ENCODE results near the gene VAMP3.

VAMP3 gene

DNA sequence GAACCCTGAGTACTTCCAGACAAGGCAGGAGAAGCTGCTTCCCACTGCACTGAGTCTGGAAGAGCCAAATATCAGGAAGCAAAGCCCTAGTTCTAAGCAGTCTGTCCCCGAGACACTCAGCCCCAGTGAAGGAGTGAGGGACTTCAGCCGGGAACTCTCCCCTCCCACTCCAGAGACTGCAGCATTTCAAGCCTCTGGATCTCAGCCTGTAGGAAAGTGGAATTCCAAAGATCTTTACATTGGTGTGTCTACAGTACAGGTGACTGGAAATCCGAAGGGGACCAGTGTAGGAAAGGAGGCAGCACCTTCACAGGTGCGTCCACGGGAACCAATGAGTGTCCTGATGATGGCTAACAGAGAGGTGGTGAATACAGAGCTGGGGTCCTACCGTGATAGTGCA, 33.1 kb upstream of the VAMP3 start:
- H4K20me1 ChIP-seq (ENCODE audit: insufficient read depth, low read length): no peaks in the 10 kb centered on the region
- H3K4me2 ChIP-seq (ENCODE audit: low read length): no peak overlapping the region
- H2AFZ ChIP-seq (ENCODE audit: low read depth, low read length): no peak overlapping the region
- H3K4me3 ChIP-seq (ENCODE audit: low read length): no peak overlapping the region
- H3K4me1 ChIP-seq (ENCODE audit: low read length): no peaks in the 10 kb centered on the region
- no peaks in the 10 kb centered on the region for H3K79me2 ChIP-seq (ENCODE audit: low read length)
- H3K36me3 ChIP-seq (replicated peaks; ENCODE audit: low read depth, low read length): no peaks in the 10 kb centered on the region
- no peaks in the 10 kb centered on the region for H3K9me3 ChIP-seq (ENCODE audit: insufficient read depth, low read length)
- H3K27ac ChIP-seq (ENCODE audit: low read length): no peak overlapping the region
- H3K9ac ChIP-seq (ENCODE audit: low read length): no peak overlapping the region
- no peak for TF ChIP-seq EZH2phosphoT487 (IDR thresholded peaks at IDR 0.05; ENCODE audit: low read depth)
- TF ChIP-seq, protein P1, sequence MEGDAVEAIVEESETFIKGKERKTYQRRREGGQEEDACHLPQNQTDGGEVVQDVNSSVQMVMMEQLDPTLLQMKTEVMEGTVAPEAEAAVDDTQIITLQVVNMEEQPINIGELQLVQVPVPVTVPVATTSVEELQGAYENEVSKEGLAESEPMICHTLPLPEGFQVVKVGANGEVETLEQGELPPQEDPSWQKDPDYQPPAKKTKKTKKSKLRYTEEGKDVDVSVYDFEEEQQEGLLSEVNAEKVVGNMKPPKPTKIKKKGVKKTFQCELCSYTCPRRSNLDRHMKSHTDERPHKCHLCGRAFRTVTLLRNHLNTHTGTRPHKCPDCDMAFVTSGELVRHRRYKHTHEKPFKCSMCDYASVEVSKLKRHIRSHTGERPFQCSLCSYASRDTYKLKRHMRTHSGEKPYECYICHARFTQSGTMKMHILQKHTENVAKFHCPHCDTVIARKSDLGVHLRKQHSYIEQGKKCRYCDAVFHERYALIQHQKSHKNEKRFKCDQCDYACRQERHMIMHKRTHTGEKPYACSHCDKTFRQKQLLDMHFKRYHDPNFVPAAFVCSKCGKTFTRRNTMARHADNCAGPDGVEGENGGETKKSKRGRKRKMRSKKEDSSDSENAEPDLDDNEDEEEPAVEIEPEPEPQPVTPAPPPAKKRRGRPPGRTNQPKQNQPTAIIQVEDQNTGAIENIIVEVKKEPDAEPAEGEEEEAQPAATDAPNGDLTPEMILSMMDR (IDR thresholded peaks at IDR 0.05; ENCODE audit: low read depth, low read length): no peak
- no peaks in the 10 kb centered on the region for H3K27me3 ChIP-seq (ENCODE audit: low read depth, low read length)

DNA sequence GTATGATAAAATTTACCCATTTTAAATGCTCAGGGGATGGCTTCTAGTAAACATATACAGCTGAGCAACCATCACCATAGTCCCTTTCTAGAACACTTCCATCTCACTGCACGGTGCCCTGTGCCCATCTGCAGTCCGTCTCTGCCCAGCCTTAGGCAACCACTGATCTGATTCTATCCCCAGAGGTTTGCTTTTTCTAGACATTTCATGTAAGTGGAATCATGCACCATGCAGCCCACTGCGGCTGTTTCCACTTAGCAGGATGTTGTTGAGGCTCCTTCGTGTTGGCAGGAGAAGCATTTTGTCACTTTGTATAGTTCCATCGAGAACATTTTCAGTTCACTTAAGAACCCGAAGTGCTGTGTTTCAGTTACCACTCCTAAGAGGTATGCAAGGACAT, 27.8 kb upstream of the VAMP3 start:
- no peaks in the 10 kb centered on the region for H3K4me1 ChIP-seq (ENCODE audit: low read length)
- H3K4me2 ChIP-seq (ENCODE audit: low read length): no peak overlapping the region
- no peaks in the 10 kb centered on the region for H3K9me3 ChIP-seq (ENCODE audit: insufficient read depth, low read length)
- no peaks in the 10 kb centered on the region for H3K36me3 ChIP-seq (replicated peaks; ENCODE audit: low read depth, low read length)
- no peaks in the 10 kb centered on the region for H4K20me1 ChIP-seq (ENCODE audit: insufficient read depth, low read length)
- no peak overlapping the region for H3K4me3 ChIP-seq (ENCODE audit: low read length)
- H3K27me3 ChIP-seq (ENCODE audit: low read depth, low read length): no peaks in the 10 kb centered on the region
- H2AFZ ChIP-seq (ENCODE audit: low read depth, low read length): no peak overlapping the region
- no peaks in the 10 kb centered on the region for H3K79me2 ChIP-seq (ENCODE audit: low read length)
- H3K27ac ChIP-seq (ENCODE audit: low read length): no peak overlapping the region
- TF ChIP-seq, protein P1 (IDR thresholded peaks at IDR 0.05; ENCODE audit: low read depth, low read length): no peak
- no peak for TF ChIP-seq EZH2phosphoT487 (IDR thresholded peaks at IDR 0.05; ENCODE audit: low read depth)
- no peak overlapping the region for H3K9ac ChIP-seq (ENCODE audit: low read length)

DNA sequence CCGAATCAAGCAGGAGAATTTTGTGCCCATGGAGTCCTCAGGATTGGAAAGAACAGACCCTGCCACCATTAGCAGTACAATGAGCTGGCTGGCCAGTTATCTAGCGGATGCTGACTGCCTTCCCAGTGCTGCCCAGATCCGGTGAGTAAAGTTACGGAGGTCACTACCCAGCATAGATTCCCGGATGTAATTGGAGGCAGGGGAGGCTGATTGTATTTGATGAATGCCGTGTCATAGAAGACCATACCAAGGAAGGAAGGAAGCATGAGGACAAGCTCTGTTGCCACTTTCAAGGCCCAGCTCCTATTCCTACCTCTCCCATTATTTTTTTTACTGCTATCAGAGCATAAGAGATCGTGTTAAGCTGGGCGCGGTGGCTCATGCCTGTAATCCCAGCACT, 26.2 kb upstream of the VAMP3 start:
- Histone ChIP-seq H3K27ac (ENCODE audit: low read length) (no peak overlapping the region), H3K4me1 (ENCODE audit: low read length) (no peaks in the 10 kb centered on the region)
- no peak for TF ChIP-seq EZH2phosphoT487 (IDR thresholded peaks at IDR 0.05; ENCODE audit: low read depth)
- TF ChIP-seq, protein P1 (IDR thresholded peaks at IDR 0.05; ENCODE audit: low read depth, low read length): no peak

DNA sequence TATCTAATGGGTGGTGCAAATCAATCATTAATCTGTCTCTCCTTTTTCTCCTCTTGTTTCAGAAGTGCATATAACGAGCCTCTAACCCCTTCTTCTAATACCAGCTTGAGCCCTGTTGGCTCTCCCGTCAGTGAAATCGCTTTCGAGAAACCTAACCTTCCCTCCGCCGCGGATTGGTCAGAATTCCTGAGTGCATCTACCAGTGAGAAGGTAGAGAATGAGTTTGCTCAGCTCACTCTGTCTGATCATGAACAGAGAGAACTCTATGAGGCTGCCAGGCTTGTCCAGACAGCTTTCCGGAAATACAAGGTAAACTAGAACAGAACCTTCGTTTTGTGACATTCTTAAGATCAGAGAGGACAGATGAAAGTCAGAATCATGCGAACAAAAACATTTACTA, 25.3 kb upstream of the VAMP3 start:
- H3K4me2 ChIP-seq (ENCODE audit: low read length): no peak overlapping the region
- H3K27me3 ChIP-seq (ENCODE audit: low read depth, low read length): no peaks in the 10 kb centered on the region
- H3K27ac ChIP-seq (ENCODE audit: low read length): no peak overlapping the region
- H3K36me3 ChIP-seq (replicated peaks; ENCODE audit: low read depth, low read length): no peaks in the 10 kb centered on the region
- no peaks in the 10 kb centered on the region for H4K20me1 ChIP-seq (ENCODE audit: insufficient read depth, low read length)
- TF ChIP-seq EZH2phosphoT487 (IDR thresholded peaks at IDR 0.05; ENCODE audit: low read depth): no peak
- TF ChIP-seq, protein P1 (IDR thresholded peaks at IDR 0.05; ENCODE audit: low read depth, low read length): no peak
- no peak overlapping the region for H3K9ac ChIP-seq (ENCODE audit: low read length)
- H3K9me3 ChIP-seq (ENCODE audit: insufficient read depth, low read length): no peaks in the 10 kb centered on the region
- no peak overlapping the region for H2AFZ ChIP-seq (ENCODE audit: low read depth, low read length)
- no peak overlapping the region for H3K4me3 ChIP-seq (ENCODE audit: low read length)
- no peaks in the 10 kb centered on the region for H3K4me1 ChIP-seq (ENCODE audit: low read length)
- H3K79me2 ChIP-seq (ENCODE audit: low read length): no peaks in the 10 kb centered on the region

More for the DNA sequence above, 26.2 kb upstream of the VAMP3 start:
- Histone ChIP-seq H3K9me3 (ENCODE audit: insufficient read depth, low read length) (no peaks in the 10 kb centered on the region), H3K4me2 (ENCODE audit: low read length) (no peak overlapping the region), H3K79me2 (ENCODE audit: low read length) (no peaks in the 10 kb centered on the region), H2AFZ (ENCODE audit: low read depth, low read length) (no peak overlapping the region), H3K9ac (ENCODE audit: low read length) (no peak overlapping the region), H3K27me3 (ENCODE audit: low read depth, low read length) (no peaks in the 10 kb centered on the region), H3K36me3 (replicated peaks; ENCODE audit: low read depth, low read length) (no peaks in the 10 kb centered on the region), H4K20me1 (ENCODE audit: insufficient read depth, low read length) (no peaks in the 10 kb centered on the region), H3K4me3 (ENCODE audit: low read length) (no peak overlapping the region)

Data from OCI-LY3 (cell line).